ENCODE results near the gene ZBTB46. TPM values are rescaled to one million over a fixed set of nuclear protein-coding genes. Genes with fewer than 3 reads are reported as not detected.

The ZBTB46 gene
- total and polyA plus RNA-seq, 2 donors (not counting 1 experiment from before 2014, with no cell fraction given), result 0.96 to 4.5 TPM

GRCh38 chr20:63856098-63856511 is 25.0 kb upstream of the ZBTB46 start:
- Histone ChIP-seq H3K27me3 (ENCODE audit: control insufficient read depth, insufficient read depth, low read length) (no peaks in the 10 kb centered on the region), H3K4me2 (ENCODE audit: extremely low read depth, insufficient read depth, low read length) (no peak overlapping the region), H3K9me3 (ENCODE audit: control insufficient read depth, insufficient read depth, low read depth, low read length) (no peaks in the 10 kb centered on the region), H2AFZ (ENCODE audit: low read length) (no peak overlapping the region), H3K4me1 (ENCODE audit: control insufficient read depth, extremely low read depth, insufficient read depth, low read length) (peaks cover 21% of the 10 kb centered on the region), H3K79me2 (ENCODE audit: control insufficient read depth, insufficient read depth, low read length) (no peaks in the 10 kb centered on the region), H3K36me3 (ENCODE audit: control insufficient read depth, insufficient read depth, low read length) (peaks cover under 1% of the 10 kb centered on the region), H3K27ac (ENCODE audit: insufficient read depth, low read length) (no peak overlapping the region), H3K4me3 (replicated peaks in 1 of 4; ENCODE audit: control extremely low read depth in 1 of 4, insufficient read depth in 1 of 4, low read depth in 3 of 4, low read length in 4 of 4) (no peak overlapping the region), H3K9ac (ENCODE audit: insufficient read depth, low read length) (no peak overlapping the region), H4K20me1 (ENCODE audit: control insufficient read depth, extremely low read depth, insufficient read depth, low read length) (no peaks in the 10 kb centered on the region)
- TF ChIP-seq CTCF (conservative IDR thresholded peaks at IDR 0.05 in 1 of 2, IDR thresholded peaks at IDR 0.05 in 1 of 2; ENCODE audit: low read depth in 1 of 2, low read length in 2 of 2), result no peak
- TF ChIP-seq EZH2 (IDR thresholded peaks at IDR 0.05; ENCODE audit: low read length, missing control alignments), result no peak
- DNase-seq (ENCODE audit: low read depth in 2 of 2), result no peak

GRCh38 chr20:63855363-63856097 is 24.5 kb upstream of the ZBTB46 start:
- DNase-seq (ENCODE audit: low read depth in 2 of 2), result no peak
- no peaks in the 10 kb centered on the region for H3K36me3 ChIP-seq (ENCODE audit: control insufficient read depth, insufficient read depth, low read length)
- TF ChIP-seq EZH2 (IDR thresholded peaks at IDR 0.05; ENCODE audit: low read length, missing control alignments), result peak; percentile 1
- no peak for TF ChIP-seq CTCF (conservative IDR thresholded peaks at IDR 0.05 in 1 of 2, IDR thresholded peaks at IDR 0.05 in 1 of 2; ENCODE audit: low read depth in 1 of 2, low read length in 2 of 2)
- no peaks in the 10 kb centered on the region for H3K27me3 ChIP-seq (ENCODE audit: control insufficient read depth, insufficient read depth, low read length)
- H3K9me3 ChIP-seq (ENCODE audit: control insufficient read depth, insufficient read depth, low read depth, low read length), result no peaks in the 10 kb centered on the region
- no peak overlapping the region for H3K27ac ChIP-seq (ENCODE audit: insufficient read depth, low read length)
- peaks cover 21% of the 10 kb centered on the region for H3K4me1 ChIP-seq (ENCODE audit: control insufficient read depth, extremely low read depth, insufficient read depth, low read length)
- no peaks in the 10 kb centered on the region for H3K79me2 ChIP-seq (ENCODE audit: control insufficient read depth, insufficient read depth, low read length)
- H3K4me3 ChIP-seq (replicated peaks in 1 of 4; ENCODE audit: control extremely low read depth in 1 of 4, insufficient read depth in 1 of 4, low read depth in 3 of 4, low read length in 4 of 4), result peak overlapping the region in 1 of 4 experiments; percentile 40
- H3K4me2 ChIP-seq (ENCODE audit: extremely low read depth, insufficient read depth, low read length), result peak overlapping the region; percentile 44
- H2AFZ ChIP-seq (ENCODE audit: low read length), result no peak overlapping the region
- H3K9ac ChIP-seq (ENCODE audit: insufficient read depth, low read length), result no peak overlapping the region
- H4K20me1 ChIP-seq (ENCODE audit: control insufficient read depth, extremely low read depth, insufficient read depth, low read length), result no peaks in the 10 kb centered on the region

GRCh38 chr20:63854766-63855362 is 23.8 kb upstream of the ZBTB46 start:
- TF ChIP-seq EZH2 (IDR thresholded peaks at IDR 0.05; ENCODE audit: low read length, missing control alignments) (no peak), CTCF (conservative IDR thresholded peaks at IDR 0.05 in 1 of 2, IDR thresholded peaks at IDR 0.05 in 1 of 2; ENCODE audit: low read depth in 1 of 2, low read length in 2 of 2) (no peak)
- Histone ChIP-seq H3K4me2 (ENCODE audit: extremely low read depth, insufficient read depth, low read length) (peak overlapping the region; percentile 44), H3K79me2 (ENCODE audit: control insufficient read depth, insufficient read depth, low read length) (no peaks in the 10 kb centered on the region), H3K27ac (ENCODE audit: insufficient read depth, low read length) (no peak overlapping the region), H3K9me3 (ENCODE audit: control insufficient read depth, insufficient read depth, low read depth, low read length) (no peaks in the 10 kb centered on the region), H3K36me3 (ENCODE audit: control insufficient read depth, insufficient read depth, low read length) (no peaks in the 10 kb centered on the region), H3K4me1 (ENCODE audit: control insufficient read depth, extremely low read depth, insufficient read depth, low read length) (peaks cover 21% of the 10 kb centered on the region), H3K27me3 (ENCODE audit: control insufficient read depth, insufficient read depth, low read length) (no peaks in the 10 kb centered on the region), H2AFZ (ENCODE audit: low read length) (no peak overlapping the region), H4K20me1 (ENCODE audit: control insufficient read depth, extremely low read depth, insufficient read depth, low read length) (no peaks in the 10 kb centered on the region), H3K4me3 (replicated peaks in 1 of 4; ENCODE audit: control extremely low read depth in 1 of 4, insufficient read depth in 1 of 4, low read depth in 3 of 4, low read length in 4 of 4) (peak overlapping the region in 1 of 4 experiments; percentile 40), H3K9ac (ENCODE audit: insufficient read depth, low read length) (no peak overlapping the region)
- DNase-seq (ENCODE audit: low read depth in 2 of 2), result no peak
